HG03066 (cell line): ENCODE results near the gene PLA1A.
A peak's percentile ranks its signal among the peaks of the same experiment; 100 is the strongest.
"Not testable (repeated sequence)": the region's sequence is repeated elsewhere in the genome, so short reads cannot be mapped to it uniquely, and the experiment has no call there.

Experiments
- ATAC-seq: cut with Tn5 transposase; IDR thresholded peaks from one replicate; pipeline ENCODE4 v1.9.1; 2021; ENCODE audit warnings: low read depth; ENCODE audit not compliant: unreplicated experiment

PLA1A gene

GRCh38 chr3:119575507-119575906 lies 22.2 kb upstream of the PLA1A start:
- no peak for ATAC-seq

GRCh38 chr3:119579366-119580066 lies 18.2 kb upstream of the PLA1A start, which contains the start of gene ADPRH:
Gene ADPRH, plus strand, starts transcription at chr3:119579492. Its CDS starts 2,678 bp downstream, at chr3:119582170.
- peak; percentile 66 for ATAC-seq

- peak; percentile 61 for ATAC-seq
Measured at GRCh38 chr3:119580067-119580760, 17.5 kb upstream of the PLA1A start.

- no peak for ATAC-seq
Measured at GRCh38 chr3:119582178-119582577, 15.5 kb upstream of the PLA1A start.

- no peak for ATAC-seq
Measured at GRCh38 chr3:119585208-119585607, 12.5 kb upstream of the PLA1A start.

GRCh38 chr3:119585856-119586570 lies 11.7 kb upstream of the PLA1A start:
- no peak for ATAC-seq

- no peak for ATAC-seq
Measured at GRCh38 chr3:119586733-119587172, 10.9 kb upstream of the PLA1A start.

GRCh38 chr3:119588112-119588511 lies 9.6 kb upstream of the PLA1A start:
- no peak for ATAC-seq

- no peak for ATAC-seq
Measured at GRCh38 chr3:119589102-119589773, 8.4 kb upstream of the PLA1A start.

GRCh38 chr3:119590706-119591105 lies 7.0 kb upstream of the PLA1A start:
- no peak for ATAC-seq

- no peak for ATAC-seq
Measured at GRCh38 chr3:119592861-119593260, 4.8 kb upstream of the PLA1A start.

- ATAC-seq, result no peak
Measured at GRCh38 chr3:119594066-119594465, 3.6 kb upstream of the PLA1A start.

GRCh38 chr3:119594929-119595328 lies 2.8 kb upstream of the PLA1A start:
- ATAC-seq, result not testable (repeated sequence)

- no peak for ATAC-seq
Measured at GRCh38 chr3:119595639-119596334, 1.9 kb upstream of the PLA1A start.

- no peak for ATAC-seq
Measured at GRCh38 chr3:119596398-119596797, 1.3 kb upstream of the PLA1A start.

- ATAC-seq, result peak; percentile 41
Measured at GRCh38 chr3:119598410-119599098, 869 bp downstream of the PLA1A start.

GRCh38 chr3:119599558-119600174 lies 2.0 kb downstream of the PLA1A start:
- no peak for ATAC-seq

GRCh38 chr3:119600732-119601131 lies 3.0 kb downstream of the PLA1A start:
- peak; percentile 63 for ATAC-seq

- peak; percentile 9 for ATAC-seq
Measured at GRCh38 chr3:119601154-119601553, 3.5 kb downstream of the PLA1A start.
